H9 (cell line): Measurements from ENCODE around the gene CREB3L2. TPM values are rescaled to one million over a fixed set of nuclear protein-coding genes. Genes with fewer than 3 reads are reported as not detected.
A peak's percentile ranks its signal among the peaks of the same experiment; 100 is the strongest.

Experiments used
- DNase-seq: peaks from one replicate; pipeline ENCODE4 v3.0.0-alpha.2; 2017
- H2AFZ ChIP-seq: one replicate; pipeline ENCODE4 v1.6.1; 2013; ENCODE audit warnings: mild to moderate bottlenecking, low read length, control low read depth, moderate library complexity
- H2AK5ac ChIP-seq: 2 replicates; pipeline ENCODE4 v1.6.1; 2013; ENCODE audit warnings: low read length, control low read depth, mixed read lengths; ENCODE audit not compliant: insufficient read length
- H2BK120ac ChIP-seq: one replicate; pipeline ENCODE4 v1.6.1; 2013; ENCODE audit warnings: low read depth, mild to moderate bottlenecking, low read length, control low read depth, inconsistent platforms; ENCODE audit not compliant: poor library complexity, severe bottlenecking
- H2BK12ac ChIP-seq: 2 replicates; pipeline ENCODE4 v1.6.1; 2013; ENCODE audit warnings: low read length, control low read depth, mixed read lengths, low read depth; ENCODE audit not compliant: insufficient read length
- H2BK15ac ChIP-seq: 2 replicates; pipeline ENCODE4 v1.6.1; 2013; ENCODE audit warnings: low read depth, low read length, control low read depth
- H2BK20ac ChIP-seq: one replicate; pipeline ENCODE4 v1.6.1; 2013; ENCODE audit warnings: low read depth, mild to moderate bottlenecking, low read length, control low read depth, inconsistent platforms; ENCODE audit not compliant: poor library complexity, severe bottlenecking
- H2BK5ac ChIP-seq: 2 replicates; pipeline ENCODE4 v1.6.1; 2013; ENCODE audit warnings: low read length, control low read depth, mixed read lengths; ENCODE audit not compliant: insufficient read length
- H3K14ac ChIP-seq: 2 replicates; pipeline ENCODE4 v1.6.1; 2013; ENCODE audit warnings: low read length, control low read depth; ENCODE audit not compliant: insufficient read depth
- H3K18ac ChIP-seq: 2 replicates; pipeline ENCODE4 v1.6.1; 2013; ENCODE audit warnings: low read depth, mild to moderate bottlenecking, mixed read lengths, low read length, control low read depth; ENCODE audit not compliant: insufficient read length
- H3K23ac ChIP-seq: 2 replicates; pipeline ENCODE4 v1.6.1; 2013; ENCODE audit warnings: low read length, control low read depth, mixed read lengths, low read depth; ENCODE audit not compliant: insufficient read length
- H3K23me2 ChIP-seq: 2 replicates; pipeline ENCODE4 v1.6.1; 2013; ENCODE audit warnings: low read depth, mild to moderate bottlenecking, mixed read lengths, low read length, control low read depth; ENCODE audit not compliant: insufficient read length, poor library complexity, severe bottlenecking
- H3K27ac ChIP-seq: 2 replicates; pipeline ENCODE4 v1.5.1; 2013; ENCODE audit warnings: low read length, control low read depth, mixed read lengths, low read depth; ENCODE audit not compliant: insufficient read length
- H3K27me3 ChIP-seq: 2 replicates; pipeline ENCODE4 v1.6.1; 2013; ENCODE audit warnings: low read length, control low read depth, inconsistent platforms; ENCODE audit not compliant: insufficient read depth
- H3K4ac ChIP-seq: 2 replicates; pipeline ENCODE4 v1.6.1; 2013; ENCODE audit warnings: low read depth, mild to moderate bottlenecking, control low read depth, inconsistent platforms, low read length, moderate library complexity
- H3K4me1 ChIP-seq: 2 replicates; pipeline ENCODE4 v1.6.1; 2013; ENCODE audit warnings: low read length, control low read depth, inconsistent platforms; ENCODE audit not compliant: insufficient read depth
- H3K4me2 ChIP-seq: 2 replicates; pipeline ENCODE4 v1.6.1; 2013; ENCODE audit warnings: low read length, control low read depth, mixed read lengths; ENCODE audit not compliant: insufficient read length, insufficient read depth
- H3K56ac ChIP-seq: 2 replicates; pipeline ENCODE4 v1.6.1; 2013; ENCODE audit warnings: low read depth, mild to moderate bottlenecking, mixed read lengths, low read length, control low read depth; ENCODE audit not compliant: insufficient read length
- H3K79me1 ChIP-seq: 2 replicates; pipeline ENCODE4 v1.6.1; 2013; ENCODE audit warnings: low read depth, mild to moderate bottlenecking, moderate library complexity, low read length, control low read depth, inconsistent platforms; ENCODE audit not compliant: insufficient read depth, poor library complexity, severe bottlenecking
- H3K79me2 ChIP-seq: 2 replicates; pipeline ENCODE4 v1.6.1; 2013; ENCODE audit warnings: low read length, control low read depth, inconsistent platforms; ENCODE audit not compliant: insufficient read depth
- H3K9ac ChIP-seq: 2 replicates; pipeline ENCODE4 v1.6.1; 2013; ENCODE audit warnings: low read length, control low read depth, mixed read lengths; ENCODE audit not compliant: insufficient read length; ENCODE audit errors: extremely low read depth
- H3K9me3 ChIP-seq: one replicate; pipeline ENCODE4 v1.6.1; 2013; ENCODE audit warnings: low read depth, low read length, inconsistent platforms; ENCODE audit not compliant: control insufficient read depth
- H3T11ph ChIP-seq: one replicate; pipeline ENCODE4 v1.6.1; 2013; ENCODE audit warnings: mild to moderate bottlenecking, low read length, control low read depth, inconsistent platforms
- H4K20me1 ChIP-seq: one replicate; pipeline ENCODE4 v1.6.1; 2013; ENCODE audit not compliant: control insufficient read depth, insufficient read length, insufficient read depth
- H4K5ac ChIP-seq: 2 replicates; pipeline ENCODE4 v1.6.1; 2013; ENCODE audit warnings: low read depth, mild to moderate bottlenecking, mixed read lengths, low read length, control low read depth; ENCODE audit not compliant: insufficient read length
- H4K8ac ChIP-seq: replicated peaks from 2 replicates; pipeline ENCODE4 v1.6.1; 2013; ENCODE audit warnings: low read length, control low read depth, mixed read lengths, low read depth; ENCODE audit not compliant: insufficient read length
- H4K91ac ChIP-seq: 2 replicates; pipeline ENCODE4 v1.6.1; 2013; ENCODE audit warnings: low read depth, mild to moderate bottlenecking, moderate library complexity, mixed read lengths, low read length, control low read depth; ENCODE audit not compliant: insufficient read length
- H3K27ac Mint-ChIP-seq, 3 experiments: 2 replicates in 2 of 3; 3 replicates in 1 of 3; pipeline ENCODE4 v1.8.0; 2020 to 2021; ENCODE audit warnings: mixed read lengths in 3 of 3, mild to moderate bottlenecking in 1 of 3, moderate library complexity in 1 of 3
- H3K27me3 Mint-ChIP-seq: 2 replicates; pipeline ENCODE4 v1.8.0; 2021; ENCODE audit warnings: low read depth, mild to moderate bottlenecking, moderate library complexity, mixed read lengths
- H3K36me3 Mint-ChIP-seq, 3 experiments: 2 replicates in 2 of 3; 3 replicates in 1 of 3; pipeline ENCODE4 v1.8.0; 2020 to 2021; ENCODE audit warnings: low read depth in 3 of 3, mixed read lengths in 3 of 3; ENCODE audit not compliant: insufficient read depth in 1 of 3
- H3K4me1 Mint-ChIP-seq, 2 experiments: 2 replicates each; pipeline ENCODE4 v1.8.0; 2020; ENCODE audit warnings: mixed read lengths in 2 of 2
- H3K4me3 Mint-ChIP-seq, 2 experiments: 2 replicates in 1 of 2; 3 replicates in 1 of 2; pipeline ENCODE4 v1.8.0; 2020 to 2021; ENCODE audit warnings: mild to moderate bottlenecking in 2 of 2, mixed read lengths in 2 of 2, moderate library complexity in 1 of 2
- H3K9me3 Mint-ChIP-seq, 2 experiments: 2 replicates in 1 of 2; 3 replicates in 1 of 2; pipeline ENCODE4 v1.8.0; 2020; ENCODE audit warnings: mild to moderate bottlenecking in 2 of 2, mixed read lengths in 2 of 2, moderate library complexity in 1 of 2
- CTCF ChIP-seq: fragments of 200-600 bp; sonication (generic); conservative IDR thresholded peaks from 3 replicates; pipeline ENCODE4 v1.8.0; 2021; ENCODE audit warnings: antibody characterized with exemption, mild to moderate bottlenecking
- WGBS: extraction: QIAGEN DNeasy Blood & Tissue Kit; methylation state at CpG from one replicate; pipeline ENCODE4 v1.1.7; 2013; ENCODE audit warnings: missing lambda C conversion rate, low lambda C conversion rate, mixed read lengths; ENCODE audit not compliant: insufficient read length; ENCODE audit errors: extremely low coverage; 5-methylcytosine and 5-hydroxymethylcytosine counted together
- total RNA-seq: library from RNA; stranded (reverse); gene quantifications from 2 replicates; pipeline ENCODE4 v1.2.1, GENCODE V29; 2021

The CREB3L2 gene
- total RNA-seq, 1 experiment from 2014 or later = 60.7 TPM

- DNase-seq = no peak
Measured at GRCh38 chr7:137895301-137896221, 106.3 kb downstream of the CREB3L2 start.

More at GRCh38 chr7:137895301-137896221, 106.3 kb downstream of the CREB3L2 start:
- H3K23me2 ChIP-seq = no peaks in the 10 kb centered on the region
- no peak overlapping the region for H4K91ac ChIP-seq
- H3K79me2 ChIP-seq = no peaks in the 10 kb centered on the region
- no peak overlapping the region for H2BK5ac ChIP-seq
- Mint-ChIP-seq H3K4me1 (peaks cover 15 to 16% of the 10 kb centered on the region in 2 experiments), H3K27ac (peak overlapping the region in 1 of 3 experiments; percentile 39; a peak in 2 of 7 replicates), H3K9me3 (no peaks in the 10 kb centered on the region; a peak in 2 of 5 replicates), H3K36me3 (peaks cover 35 to 80% (median 70%) of the 10 kb centered on the region in 3 experiments), H3K4me3 (no peak overlapping the region), H3K27me3 (peaks cover 2% of the 10 kb centered on the region; the same call in 1 of the 2 replicates)
- H3K4me2 ChIP-seq = no peak overlapping the region
- no peak overlapping the region for H2BK15ac ChIP-seq
- no CpG with 5 or more reads among the region's 8 CpGs for WGBS
- H3K56ac ChIP-seq = no peak overlapping the region
- H3K4me1 ChIP-seq = no peaks in the 10 kb centered on the region
- no peak overlapping the region for H2BK12ac ChIP-seq
- H2AK5ac ChIP-seq = no peak overlapping the region
- no peak overlapping the region for H3K14ac ChIP-seq
- TF ChIP-seq CTCF = no peak
- no peaks in the 10 kb centered on the region for H3K27me3 ChIP-seq
- H2AFZ ChIP-seq = no peak overlapping the region
- H3K4ac ChIP-seq = no peak overlapping the region
- H3K79me1 ChIP-seq = no peaks in the 10 kb centered on the region
- H3K9me3 ChIP-seq = no peaks in the 10 kb centered on the region
- H3K23ac ChIP-seq = no peak overlapping the region
- H4K5ac ChIP-seq = no peak overlapping the region
- no peak overlapping the region for H3K27ac ChIP-seq
- H3T11ph ChIP-seq = no peak overlapping the region
- H3K9ac ChIP-seq = no peak overlapping the region
- no peaks in the 10 kb centered on the region for H4K20me1 ChIP-seq
- no peak overlapping the region for H2BK20ac ChIP-seq
- H3K18ac ChIP-seq = no peak overlapping the region
- no peak overlapping the region for H2BK120ac ChIP-seq
- H4K8ac ChIP-seq = no peak overlapping the region
